CD4-positive, alpha-beta T cell treated with Interleukin-15 for 1 hour (primary cell): ENCODE measurements around the gene PTPRO.

Experiments
- DNase-seq: peaks from one replicate; pipeline ENCODE4 v3.0.0-alpha.2; 2020

The PTPRO gene

DNA sequence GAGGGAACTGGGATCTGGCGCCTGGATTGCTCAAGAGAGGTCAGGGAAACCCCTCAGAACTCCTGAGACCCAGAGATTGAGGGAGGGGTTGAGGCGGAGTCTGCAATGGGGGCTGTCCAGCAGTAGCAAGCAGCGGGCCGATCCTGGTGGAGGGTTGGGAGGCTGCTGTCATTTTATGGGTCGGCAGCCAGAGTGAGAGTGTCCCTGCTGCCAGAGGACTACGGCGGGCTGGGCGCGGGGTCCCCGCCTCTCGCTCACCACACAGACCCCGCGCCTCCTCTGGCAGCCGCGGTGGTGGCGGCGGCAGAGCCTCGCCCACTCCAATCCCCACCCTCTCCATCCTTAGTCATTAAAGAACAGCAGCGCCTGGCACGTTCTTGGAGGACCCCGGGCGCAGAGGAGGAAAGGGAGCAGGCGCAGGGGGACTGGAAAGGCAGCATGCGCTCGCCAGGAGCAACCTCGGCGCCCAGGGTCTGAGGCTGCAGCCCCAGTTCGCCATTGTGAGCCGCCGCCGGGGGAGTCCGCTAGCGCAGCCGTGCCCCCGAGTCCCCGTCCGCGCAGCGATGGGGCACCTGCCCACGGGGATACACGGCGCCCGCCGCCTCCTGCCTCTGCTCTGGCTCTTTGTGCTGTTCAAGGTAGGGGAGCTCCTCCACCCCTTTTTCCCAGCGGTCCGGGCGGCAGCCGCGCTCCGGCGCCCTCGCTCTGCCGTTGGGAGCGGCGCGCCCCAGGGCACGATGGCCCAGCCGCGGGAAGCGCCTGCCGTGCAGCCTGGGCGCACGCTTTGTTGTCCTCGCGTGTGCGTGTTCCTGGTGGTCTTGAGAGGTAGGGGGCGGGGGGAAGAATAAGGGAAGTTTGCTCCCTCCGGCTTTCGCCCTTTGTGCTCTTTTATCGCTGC lies at the start of gene PTPRO:
Gene PTPRO, plus strand, starts transcription at position 345 of the 898 bp plus-strand sequence.
- no peak for DNase-seq

DNA sequence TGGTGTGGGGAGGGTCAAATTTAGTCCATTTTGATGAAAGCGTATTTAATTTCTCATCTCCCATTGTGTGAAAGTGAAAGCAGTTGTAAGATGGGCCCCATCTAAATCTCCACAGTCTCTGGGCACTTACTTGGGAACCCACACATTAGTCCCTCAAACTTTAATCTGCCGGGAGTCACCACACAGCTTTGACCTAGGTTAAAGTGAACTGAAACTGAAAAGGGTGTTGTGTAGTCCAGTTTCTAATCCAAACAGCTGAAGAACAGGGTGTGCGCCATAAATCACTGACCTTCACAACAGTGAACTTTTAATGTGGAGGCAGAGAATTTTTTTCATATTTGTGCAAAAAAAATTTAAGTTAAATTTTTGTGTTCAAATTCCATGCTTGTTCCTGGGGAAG lies 48.4 kb upstream of the PTPRO start:
- no peak for DNase-seq

DNA sequence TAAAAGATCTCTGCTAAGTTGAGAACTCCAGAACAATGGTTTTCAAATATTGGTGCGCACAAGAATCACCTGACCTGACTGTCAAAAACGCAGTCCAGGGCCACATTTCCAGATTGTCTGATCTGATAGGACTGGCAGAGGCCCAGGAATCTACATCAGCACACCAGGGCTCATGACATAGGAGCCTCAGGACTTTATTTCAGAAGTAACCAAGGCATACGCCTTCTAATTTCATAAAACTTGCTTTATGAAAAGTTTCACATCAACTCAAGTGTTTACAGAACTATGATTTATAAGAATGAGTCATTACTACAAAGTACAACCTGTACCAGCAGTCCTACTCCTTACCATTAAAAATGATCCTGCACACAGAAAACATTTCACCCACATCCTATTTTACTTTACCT lies 47.7 kb upstream of the PTPRO start:
- no peak for DNase-seq

GRCh38 chr12:15276088-15276698 lies 46.1 kb upstream of the PTPRO start:
- DNase-seq = no peak

- DNase-seq = no peak
These were observed 43.3 kb upstream of the PTPRO start for GRCh38 chr12:15278816-15279658.

DNA sequence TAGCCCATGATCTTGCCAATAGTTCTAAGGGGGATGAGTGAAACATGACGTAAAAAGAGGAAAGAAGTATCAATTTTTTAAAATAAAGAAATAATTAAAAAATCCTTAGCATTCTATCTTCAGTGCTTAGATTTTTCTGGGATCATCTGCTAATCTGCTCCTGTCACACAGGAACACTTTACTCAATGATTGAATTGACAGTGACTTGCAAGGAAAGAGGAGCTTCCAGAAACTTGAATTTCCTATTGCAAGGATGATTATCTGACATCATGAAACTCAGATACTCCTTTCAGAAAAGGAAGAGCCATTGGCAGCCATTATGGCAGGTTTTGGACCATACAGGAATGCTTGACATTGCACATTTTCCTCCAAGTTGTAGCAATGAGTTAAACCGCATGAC lies 41.4 kb upstream of the PTPRO start:
- no peak for DNase-seq

GRCh38 chr12:15289192-15289591 lies 33.1 kb upstream of the PTPRO start:
- DNase-seq = no peak

DNA sequence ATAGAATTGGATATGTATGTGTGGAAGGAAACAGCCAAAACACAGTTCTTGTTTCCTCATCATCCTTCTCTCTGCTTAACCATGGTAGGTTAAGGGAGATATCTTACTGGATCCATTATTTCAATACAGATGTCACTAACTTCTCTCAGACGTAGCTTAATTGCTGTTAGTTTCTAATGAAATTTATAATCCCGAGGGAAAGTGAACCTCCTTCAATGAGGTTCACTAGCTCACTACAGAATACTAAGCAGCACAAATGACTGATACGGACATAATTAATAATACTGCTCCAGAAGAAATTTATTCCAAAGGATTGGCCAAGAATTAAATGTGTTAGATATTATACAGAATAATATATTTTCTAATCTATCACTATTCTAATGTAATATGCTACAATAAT lies 28.6 kb upstream of the PTPRO start:
- DNase-seq = no peak

DNA sequence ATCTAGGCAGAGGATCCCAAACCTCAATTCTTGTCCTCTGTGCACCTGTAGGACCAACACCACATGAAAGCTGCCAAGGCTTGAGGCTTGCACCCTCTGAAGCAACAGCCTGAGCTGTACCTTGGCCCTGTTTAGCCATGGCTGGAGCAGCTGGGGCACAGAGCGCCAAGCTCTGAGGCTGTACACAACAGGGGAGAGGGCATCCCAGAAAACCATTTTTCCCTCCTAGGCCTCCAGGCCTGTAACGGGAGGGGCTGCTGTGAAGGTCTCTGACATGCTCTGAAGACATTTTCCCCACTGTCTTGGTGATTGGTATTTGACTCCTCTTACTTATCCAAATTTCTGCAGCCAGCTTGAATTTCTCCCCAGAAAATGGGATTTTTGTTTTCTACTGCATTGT lies 22.4 kb upstream of the PTPRO start:
- no peak for DNase-seq

GRCh38 chr12:15304296-15304695 lies 18.0 kb upstream of the PTPRO start:
- DNase-seq = no peak

DNA sequence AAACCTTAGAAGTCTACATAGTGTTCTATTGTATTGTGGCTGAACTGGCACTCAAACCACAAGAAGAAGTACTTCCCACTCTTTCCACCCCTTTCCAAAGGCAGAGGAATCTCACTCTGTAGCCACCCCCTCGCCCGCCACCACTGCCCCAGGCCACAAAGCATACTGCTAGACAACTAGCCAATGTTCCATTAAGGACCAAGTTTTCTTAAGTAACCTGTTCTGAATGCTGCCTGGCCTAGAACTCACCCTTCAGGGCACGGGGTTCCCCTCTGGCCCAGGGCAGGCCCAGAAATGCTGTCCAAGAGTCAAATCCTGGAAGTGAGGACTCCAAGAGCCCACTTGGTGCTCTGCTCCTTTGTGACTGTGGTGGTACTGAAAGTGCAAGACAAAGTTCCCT lies 15.7 kb upstream of the PTPRO start:
- DNase-seq = no peak

GRCh38 chr12:15307079-15307478 lies 15.2 kb upstream of the PTPRO start:
- DNase-seq = no peak

- no peak for DNase-seq
These were observed 3.5 kb upstream of the PTPRO start for GRCh38 chr12:15318841-15319240.

GRCh38 chr12:15320881-15321280 lies 1.4 kb upstream of the PTPRO start:
- no peak for DNase-seq

GRCh38 chr12:15323480-15323879 lies 1.2 kb downstream of the PTPRO start:
- DNase-seq = no peak

DNA sequence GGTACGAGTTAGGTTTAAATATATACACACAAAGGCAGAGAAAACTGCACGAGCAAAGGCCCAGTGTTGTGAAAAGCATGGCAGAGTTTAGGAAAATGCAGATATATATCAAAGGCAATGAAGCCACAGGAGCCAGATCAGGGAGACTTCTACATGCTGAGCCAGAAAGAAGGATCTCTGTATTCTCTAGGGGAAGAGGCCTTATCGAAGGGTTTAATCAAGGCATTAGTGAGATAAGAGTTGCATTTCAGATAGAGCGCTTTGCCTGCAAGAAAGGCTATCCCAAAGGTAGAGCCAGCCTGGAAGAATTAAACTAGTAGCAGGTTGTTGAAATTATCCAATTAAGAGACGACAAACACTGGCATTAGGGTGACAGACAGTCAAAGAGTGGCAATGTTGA lies 7.6 kb downstream of the PTPRO start:
- no peak for DNase-seq

DNA sequence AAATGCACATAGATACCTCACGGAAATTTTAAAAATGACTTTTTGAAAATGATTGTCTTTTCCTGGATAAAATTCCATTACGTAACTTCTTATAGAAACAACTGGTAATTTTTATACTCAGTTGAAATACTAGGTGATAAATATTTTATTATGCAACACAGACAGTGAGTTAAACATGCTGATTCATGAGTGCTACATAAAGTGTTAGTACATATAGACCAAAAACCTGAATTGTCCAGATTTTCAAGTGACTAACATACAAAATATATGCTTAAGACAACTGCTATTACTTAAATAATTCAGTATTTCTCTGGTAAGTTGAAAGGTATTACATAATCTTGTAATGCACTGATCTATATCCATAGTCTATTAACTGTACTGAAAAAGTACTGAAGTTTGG lies 11.9 kb downstream of the PTPRO start:
- DNase-seq = no peak

- no peak for DNase-seq
These were observed 13.7 kb downstream of the PTPRO start for GRCh38 chr12:15335959-15336358.

GRCh38 chr12:15336768-15337553 lies 14.7 kb downstream of the PTPRO start:
- no peak for DNase-seq

DNA sequence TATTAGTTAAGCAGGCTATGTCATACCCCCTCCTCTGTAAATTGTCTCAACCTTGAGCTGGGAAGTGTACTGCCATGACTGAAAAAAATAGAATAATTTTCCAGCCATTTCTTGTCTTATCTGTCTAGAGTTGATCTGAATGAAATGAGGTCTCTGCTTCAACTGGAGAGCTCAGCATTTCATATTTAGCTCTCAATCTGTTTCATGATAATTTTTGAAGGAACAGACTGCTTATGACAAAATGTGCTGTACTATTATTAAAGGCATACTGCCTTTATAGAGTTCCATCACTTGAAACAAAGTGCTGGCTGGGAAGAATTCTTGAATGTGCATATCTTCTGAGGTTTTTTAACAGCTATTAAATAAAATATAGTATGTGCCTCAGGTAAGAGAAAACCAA lies 19.1 kb downstream of the PTPRO start:
- no peak for DNase-seq

DNA sequence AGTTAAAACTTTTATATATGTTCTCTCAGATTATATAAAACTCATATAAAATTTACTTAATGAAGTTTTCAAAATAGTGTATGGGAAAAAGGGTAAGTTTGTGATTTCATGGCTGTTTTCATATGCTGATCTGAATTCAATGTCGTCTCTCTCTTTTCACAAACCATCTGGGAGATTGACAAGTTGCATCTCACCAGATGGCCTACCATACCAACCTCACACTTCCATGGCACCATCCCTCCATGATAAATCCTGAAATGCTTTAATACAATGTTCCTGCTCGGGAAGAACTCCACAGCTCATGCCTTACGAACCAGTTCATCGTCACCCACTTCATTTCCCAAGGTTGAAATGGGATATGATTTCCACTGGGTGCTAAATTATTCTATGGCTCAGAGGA lies 22.3 kb downstream of the PTPRO start:
- no peak for DNase-seq

- no peak for DNase-seq
These were observed 24.2 kb downstream of the PTPRO start for GRCh38 chr12:15346488-15346887.

DNA sequence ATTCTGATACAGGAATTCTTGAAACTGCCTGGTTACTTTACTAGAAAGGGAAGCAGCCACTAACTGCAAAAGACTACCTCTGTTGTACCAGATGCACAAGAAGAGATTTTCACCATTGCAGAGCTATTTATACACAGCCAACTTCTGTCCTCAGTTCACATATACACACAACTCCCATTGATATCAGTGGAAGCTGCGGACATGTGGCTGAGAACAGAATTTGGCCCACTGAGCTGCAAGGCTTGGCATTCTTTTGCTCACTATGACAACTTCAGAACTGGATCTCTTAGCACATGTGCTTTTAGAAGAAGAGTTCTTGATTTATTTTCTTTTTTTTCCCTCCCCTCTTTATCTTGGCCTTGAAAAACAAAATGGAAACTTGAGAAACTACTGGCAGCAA lies 28.3 kb downstream of the PTPRO start:
- no peak for DNase-seq
